Adrenal gland (tissue), 12 donors: Measurements from ENCODE around the gene GRM3. TPM values are rescaled to one million over a fixed set of nuclear protein-coding genes. Genes with fewer than 3 reads are reported as not detected.

Experiments
- DNase-seq, 7 donors: peaks; one replicate each; pipeline ENCODE4 v3.0.0-alpha.2; 2019 to 2020
- H3K27ac ChIP-seq, 5 donors: fragments of 200-600 bp; sonication (generic) in 4 of 5; 1 replicate in 3 of 5; 2 replicates in 2 of 5; pipeline versions ENCODE4 v1.5.1 to v1.8.0; 2016 to 2020; ENCODE audit warnings: mild to moderate bottlenecking in 1 of 5
- H3K27me3 ChIP-seq: fragments of 200-600 bp; 2 replicates; pipeline ENCODE4 v1.8.0; 2021
- H3K36me3 ChIP-seq, 2 donors: fragments of 200-600 bp; replicated peaks in 1 of 2; 1 replicate in 1 of 2; 2 replicates in 1 of 2; pipeline versions ENCODE4 v1.5.1 to v1.8.0; 2018 to 2022
- H3K4me1 ChIP-seq, 2 donors: fragments of 200-600 bp; replicated peaks in 1 of 2; 1 replicate in 1 of 2; 2 replicates in 1 of 2; pipeline versions ENCODE4 v1.5.1 to v1.8.0; 2018 to 2021
- H3K4me3 ChIP-seq, 4 donors: fragments of 200-600 bp; sonication (generic) in 3 of 4; one replicate each; pipeline ENCODE4 v1.5.1; 2016 to 2018
- H3K9me3 ChIP-seq, 3 donors: fragments of 200-600 bp; sonication (generic) in 1 of 3; replicated peaks in 1 of 3; 1 replicate in 2 of 3; 2 replicates in 1 of 3; pipeline versions ENCODE4 v1.5.1 to v1.8.0; 2016 to 2021
- POLR2A ChIP-seq, 2 donors: fragments of 450-650 bp; IDR thresholded peaks; one replicate each; pipeline ENCODE4 v1.6.1; 2017; ENCODE audit warnings: antibody characterized with exemption in 2 of 2, mild to moderate bottlenecking in 2 of 2, moderate library complexity in 1 of 2
- WGBS, 4 donors: extraction: QIAGEN DNeasy Blood & Tissue Kit in 2 of 4; methylation state at CpG; one replicate each; pipeline versions ENCODE4 v1.1.5 to v1.1.7; 2013 to 2017; 5-methylcytosine and 5-hydroxymethylcytosine counted together
- intact Hi-C, 2 donors: fragments of 100-400 bp; cut with DNase I; formaldehyde crosslinking; loops; one replicate each; pipeline versions ENCODE4 v1.14.1 to v1.15.0; 2022 to 2023
- polyA plus RNA-seq, 3 donors: library from polyadenylated mRNA; stranded (reverse); fragments of 200-250 nt in 2 of 3; fragments of 350-450 nt in 1 of 3; fragmentation: Illumina TruSeq in 1 of 3; extraction: RNeasy Lipid Tissue Mini Kit (QIAGEN cat#74804) in 1 of 3; gene quantifications; one replicate each; pipeline ENCODE4 v1.2.3, GENCODE V29; 2013 to 2014
- total RNA-seq, 9 donors: library from RNA; depleted of rRNA in 4 of 9; stranded (reverse); fragments of >200 nt in 4 of 9; fragments of 120-200 nt in 1 of 9; fragmentation: NEBNext Ultra II Directional in 1 of 9; extraction: Animal tissue kit (Norgen Biotek cat#: 25700) in 1 of 9; gene quantifications; one replicate each; pipeline versions ENCODE4 v1.1.0 to v1.2.4, GENCODE V29; 2013 to 2023
- TF ChIP-seq, protein P1 (sequence below), 6 experiments: fragments of 450-650 bp in 4 of 6; fragments of 200-600 bp in 2 of 6; sonication (generic) in 1 of 6; IDR thresholded peaks; 1 replicate in 5 of 6; 2 replicates in 1 of 6; pipeline versions ENCODE4 v1.5.1 to v1.8.0; 2016 to 2021; ENCODE audit warnings: antibody characterized with exemption in 6 of 6, mild to moderate bottlenecking in 2 of 6, moderate library complexity in 1 of 6
- donor health status: healthy with polysubstance abuse.
- donor health status: Bipolar disorder and iron deficiency.
- donor health status: DM: yes; HTN: yes; CAD: no.
- donor health status: DM: no; HTN: no; CAD: no.
- donor health status: DM: no; HTN: no; CAD: no.
- donor health status: DM: yes; HTN: yes; CAD: no.

Gene GRM3
- total and polyA plus RNA-seq, 12 donors = 0.30 to 5.1 (median 1.8) TPM

DNA sequence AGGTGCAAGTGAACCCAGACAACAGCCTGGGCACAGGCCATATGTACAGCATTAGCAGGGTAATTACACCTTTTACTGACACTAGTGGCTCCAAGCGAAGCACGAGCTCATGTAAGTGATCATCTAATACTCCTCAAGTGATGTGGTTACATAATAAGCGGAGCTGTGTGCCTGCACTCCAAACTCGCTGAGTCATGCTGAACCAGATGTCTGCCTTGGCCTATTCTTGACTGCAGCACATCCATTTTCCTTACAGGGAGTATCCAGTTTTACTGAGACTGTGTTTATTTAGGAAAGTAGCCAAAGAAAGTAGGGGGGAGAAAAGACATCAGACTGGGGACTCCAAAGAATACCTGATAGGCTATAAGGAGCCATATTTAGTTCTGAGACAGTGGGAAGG, 90.1 kb downstream of the GRM3 start:
- Histone ChIP-seq H3K9me3 (no peaks in the 10 kb centered on the region), H3K27me3 (no peaks in the 10 kb centered on the region), H3K36me3 (no peaks in the 10 kb centered on the region), H3K27ac (no peak overlapping the region), H3K4me1 (no peaks in the 10 kb centered on the region), H3K4me3 (no peak overlapping the region)
- TF ChIP-seq, protein P1, sequence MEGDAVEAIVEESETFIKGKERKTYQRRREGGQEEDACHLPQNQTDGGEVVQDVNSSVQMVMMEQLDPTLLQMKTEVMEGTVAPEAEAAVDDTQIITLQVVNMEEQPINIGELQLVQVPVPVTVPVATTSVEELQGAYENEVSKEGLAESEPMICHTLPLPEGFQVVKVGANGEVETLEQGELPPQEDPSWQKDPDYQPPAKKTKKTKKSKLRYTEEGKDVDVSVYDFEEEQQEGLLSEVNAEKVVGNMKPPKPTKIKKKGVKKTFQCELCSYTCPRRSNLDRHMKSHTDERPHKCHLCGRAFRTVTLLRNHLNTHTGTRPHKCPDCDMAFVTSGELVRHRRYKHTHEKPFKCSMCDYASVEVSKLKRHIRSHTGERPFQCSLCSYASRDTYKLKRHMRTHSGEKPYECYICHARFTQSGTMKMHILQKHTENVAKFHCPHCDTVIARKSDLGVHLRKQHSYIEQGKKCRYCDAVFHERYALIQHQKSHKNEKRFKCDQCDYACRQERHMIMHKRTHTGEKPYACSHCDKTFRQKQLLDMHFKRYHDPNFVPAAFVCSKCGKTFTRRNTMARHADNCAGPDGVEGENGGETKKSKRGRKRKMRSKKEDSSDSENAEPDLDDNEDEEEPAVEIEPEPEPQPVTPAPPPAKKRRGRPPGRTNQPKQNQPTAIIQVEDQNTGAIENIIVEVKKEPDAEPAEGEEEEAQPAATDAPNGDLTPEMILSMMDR (IDR thresholded peaks at IDR 0.05) = no peak
- no peak for TF ChIP-seq POLR2A (IDR thresholded peaks at IDR 0.05)
- no peak for DNase-seq
- intact Hi-C loops = no loop called here
- WGBS, 4 donors = 90 to 97% (median 92%) methylated on average over 4 of the region's 4 CpGs

GRCh38 chr7:86745013-86745745, 101.5 kb downstream of the GRM3 start:
- WGBS, 4 donors = 47 to 52% (median 49%) methylated on average over 3 of the region's 3 CpGs
- Histone ChIP-seq H3K4me3 (no peak overlapping the region), H3K27me3 (no peaks in the 10 kb centered on the region), H3K9me3 (no peaks in the 10 kb centered on the region), H3K4me1 (no peaks in the 10 kb centered on the region), H3K27ac (no peak overlapping the region), H3K36me3 (no peaks in the 10 kb centered on the region)
- TF ChIP-seq, protein P1 (IDR thresholded peaks at IDR 0.05) = no peak
- TF ChIP-seq POLR2A (IDR thresholded peaks at IDR 0.05) = no peak
- intact Hi-C loops = no loop called here
- peak in 3 of 7 donors; percentile 8 to 24 (median 15) for DNase-seq

DNA sequence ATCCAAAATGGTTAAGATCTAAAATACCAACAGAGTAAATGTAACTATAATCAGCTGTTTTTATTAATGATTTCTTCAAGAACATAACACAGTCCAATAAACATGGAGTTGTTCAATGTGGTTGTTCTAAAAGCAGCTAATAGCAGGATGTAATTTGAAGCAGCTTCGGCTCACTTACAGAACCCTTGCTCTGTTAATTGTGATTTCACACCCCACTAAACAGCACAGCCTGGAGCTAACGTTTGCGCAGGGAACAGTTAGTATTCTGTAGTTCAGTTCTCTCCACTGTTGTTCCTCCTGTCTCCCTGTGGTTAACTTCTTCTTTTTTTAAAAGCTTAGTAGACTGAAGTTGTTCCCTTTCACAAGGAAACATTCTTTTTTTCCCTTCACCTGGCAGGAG, 104.0 kb downstream of the GRM3 start:
- intact Hi-C loops = no loop called here
- Histone ChIP-seq H3K27me3 (no peaks in the 10 kb centered on the region), H3K9me3 (no peaks in the 10 kb centered on the region), H3K27ac (no peak overlapping the region), H3K4me1 (no peaks in the 10 kb centered on the region), H3K36me3 (no peaks in the 10 kb centered on the region), H3K4me3 (no peak overlapping the region)
- no peak for DNase-seq
- 55 to 65% (median 58%) methylated on average over 3 of the region's 3 CpGs for WGBS, 4 donors
- TF ChIP-seq, protein P1 (IDR thresholded peaks at IDR 0.05) = no peak
- TF ChIP-seq POLR2A (IDR thresholded peaks at IDR 0.05) = no peak

- WGBS, 4 donors = 65 to 75% (median 70%) methylated on average over 4 of the region's 4 CpGs
- Histone ChIP-seq H3K27ac (no peak overlapping the region), H3K36me3 (no peaks in the 10 kb centered on the region), H3K27me3 (no peaks in the 10 kb centered on the region), H3K4me1 (no peaks in the 10 kb centered on the region), H3K9me3 (no peaks in the 10 kb centered on the region), H3K4me3 (no peak overlapping the region)
- DNase-seq = no peak
- TF ChIP-seq, protein P1 (IDR thresholded peaks at IDR 0.05) = no peak
- no peak for TF ChIP-seq POLR2A (IDR thresholded peaks at IDR 0.05)
- intact Hi-C loops = no loop called here
Observed at GRCh38 chr7:86748201-86748600, 104.5 kb downstream of the GRM3 start.
